GM18870 (cell line): ENCODE measurements around the gene PIEZO1.
"Not testable (repeated sequence)": the region's sequence is repeated elsewhere in the genome, so short reads cannot be mapped to it uniquely, and the experiment has no call there.

ENCODE experiments used
- ATAC-seq: cut with Tn5 transposase; IDR thresholded peaks from one replicate; pipeline ENCODE4 v1.9.1; 2021; ENCODE audit warnings: moderate library complexity; ENCODE audit not compliant: unreplicated experiment

Gene PIEZO1

GRCh38 chr16:88804552-88805339 lies 19.7 kb upstream of the PIEZO1 start:
- ATAC-seq = no peak

- ATAC-seq = no peak
These were observed 19.1 kb upstream of the PIEZO1 start for GRCh38 chr16:88804173-88804551.

GRCh38 chr16:88803264-88803987 lies 18.4 kb upstream of the PIEZO1 start, which contains the start of gene CDT1:
TSS of gene CDT1 (plus strand) at chr16:88803789. CDS start at chr16:88803832, 43 bp downstream.
- no peak for ATAC-seq

- no peak for ATAC-seq
These were observed 15.2 kb upstream of the PIEZO1 start for GRCh38 chr16:88800277-88800592.

- no peak for ATAC-seq
These were observed 14.7 kb upstream of the PIEZO1 start for GRCh38 chr16:88799569-88800276.

- no peak for ATAC-seq
These were observed 13.9 kb upstream of the PIEZO1 start for GRCh38 chr16:88798772-88799455.

GRCh38 chr16:88798073-88798472 lies 13.1 kb upstream of the PIEZO1 start:
- no peak for ATAC-seq

- ATAC-seq = no peak
These were observed 11.3 kb upstream of the PIEZO1 start for GRCh38 chr16:88796278-88796677.

- ATAC-seq = no peak
These were observed 8.4 kb upstream of the PIEZO1 start for GRCh38 chr16:88793251-88793954.

- ATAC-seq = no peak
These were observed 7.7 kb upstream of the PIEZO1 start for GRCh38 chr16:88792668-88793250.

GRCh38 chr16:88792078-88792550 lies 7.1 kb upstream of the PIEZO1 start:
- ATAC-seq = no peak

GRCh38 chr16:88790312-88791211 lies 5.5 kb upstream of the PIEZO1 start:
- ATAC-seq = no peak

- ATAC-seq = no peak
These were observed 4.6 kb upstream of the PIEZO1 start for GRCh38 chr16:88789594-88789993.

GRCh38 chr16:88788749-88789148 lies 3.7 kb upstream of the PIEZO1 start:
- ATAC-seq = not testable (repeated sequence)

GRCh38 chr16:88787579-88788314 lies 2.7 kb upstream of the PIEZO1 start:
- no peak for ATAC-seq

- no peak for ATAC-seq
These were observed 239 bp downstream of the PIEZO1 start for GRCh38 chr16:88784856-88785105.

GRCh38 chr16:88784074-88784855 lies 755 bp downstream of the PIEZO1 start:
- no peak for ATAC-seq
